Testis (tissue), 3 donors: ENCODE data around the gene RASGRF1. TPM values are rescaled to one million over a fixed set of nuclear protein-coding genes. Genes with fewer than 3 reads are reported as not detected.
"Not testable (repeated sequence)": the region's sequence is repeated elsewhere in the genome, so short reads cannot be mapped to it uniquely, and the experiment has no call there.

ENCODE experiments used
- DNase-seq: peaks from one replicate; pipeline ENCODE4 v3.0.0-alpha.2; 2019
- H3K27ac ChIP-seq, 2 donors: fragments of 200-600 bp; sonication (generic); one replicate each; pipeline ENCODE4 v1.5.1; 2019
- H3K27me3 ChIP-seq: fragments of 200-600 bp; sonication (generic); one replicate; pipeline ENCODE4 v1.5.1; 2019
- H3K36me3 ChIP-seq: fragments of 200-600 bp; sonication (generic); one replicate; pipeline ENCODE4 v1.5.1; 2017; ENCODE audit warnings: low read depth; ENCODE audit errors: missing control alignments
- H3K4me1 ChIP-seq: fragments of 200-600 bp; sonication (generic); one replicate; pipeline ENCODE4 v1.5.1; 2019
- H3K4me3 ChIP-seq, 2 donors: fragments of 200-600 bp; sonication (generic); one replicate each; pipeline ENCODE4 v1.5.1; 2017 to 2019
- H3K9me3 ChIP-seq: fragments of 200-600 bp; sonication (generic); one replicate; pipeline ENCODE4 v1.5.1; 2017
- POLR2A ChIP-seq: fragments of 450-650 bp; IDR thresholded peaks from one replicate; pipeline ENCODE4 v1.6.1; 2017; ENCODE audit warnings: antibody characterized with exemption, mild to moderate bottlenecking, moderate library complexity
- WGBS, 2 donors: methylation state at CpG; one replicate each; pipeline ENCODE4 v1.1.5; 2018; 5-methylcytosine and 5-hydroxymethylcytosine counted together
- intact Hi-C: fragments of 100-400 bp; cut with DNase I; formaldehyde crosslinking; loops from one replicate; pipeline ENCODE4 v1.15.1; 2023; ENCODE audit warnings: low total_unique reads
- polyA plus RNA-seq: library from polyadenylated mRNA; stranded (reverse); fragments of 350-450 nt; fragmentation: Illumina TruSeq; extraction: RNeasy Lipid Tissue Mini Kit (QIAGEN cat#74804); gene quantifications from one replicate; pipeline ENCODE4 v1.2.3, GENCODE V29; 2014; ENCODE audit warnings: low read depth, low replicate concordance; ENCODE audit not compliant: insufficient read depth
- total RNA-seq, 2 donors: library from RNA; depleted of rRNA; stranded (reverse); fragments of >200 nt; gene quantifications; one replicate each; pipeline ENCODE4 v1.2.3, GENCODE V29; 2016
- TF ChIP-seq, protein P1 (sequence below), 3 experiments: fragments of 450-650 bp in 2 of 3; fragments of 200-600 bp in 1 of 3; sonication (generic) in 1 of 3; IDR thresholded peaks; one replicate each; pipeline ENCODE4 v1.5.1; 2016 to 2019; ENCODE audit warnings: antibody characterized with exemption in 3 of 3, mild to moderate bottlenecking in 2 of 3, moderate library complexity in 1 of 3

Gene RASGRF1
- total and polyA plus RNA-seq, 3 donors from 2014 or later: 2.6 to 3.3 (median 3.1) TPM

DNA sequence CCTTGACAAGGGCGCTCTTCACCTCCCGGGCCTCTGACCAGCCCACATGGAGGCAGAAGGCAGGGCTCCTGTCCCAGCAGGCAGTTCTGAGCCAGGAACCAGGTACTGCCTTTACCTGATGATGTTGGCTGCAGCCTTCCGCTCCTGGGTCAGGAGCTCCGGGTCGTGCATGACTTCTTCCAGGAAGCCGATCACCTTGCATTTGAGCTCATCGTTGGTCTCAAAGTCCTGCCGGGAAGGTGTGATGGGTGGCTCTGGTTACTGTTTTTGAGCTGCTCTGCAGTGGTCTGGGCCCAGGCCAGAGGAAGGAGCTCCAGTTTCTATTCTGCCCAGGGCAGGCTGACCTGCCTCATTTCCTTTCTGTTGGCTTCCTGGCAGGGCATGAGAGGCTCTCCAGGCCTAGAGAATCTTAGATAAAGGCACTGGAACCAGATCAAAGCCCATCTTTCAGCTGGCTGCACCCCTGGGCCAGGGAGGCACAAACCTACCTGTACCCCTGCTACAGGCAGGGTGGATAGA is 92.5 kb downstream of the RASGRF1 start:
- WGBS, 2 donors: 85 to 87% methylated on average over 5 to 8 of the region's 8 CpGs

GRCh38 chr15:78996894-78997275 is 93.7 kb downstream of the RASGRF1 start:
- Histone ChIP-seq H3K9me3 (no peaks in the 10 kb centered on the region), H3K27ac (no peak overlapping the region), H3K4me3 (no peak overlapping the region), H3K27me3 (no peaks in the 10 kb centered on the region), H3K4me1 (no peaks in the 10 kb centered on the region), H3K36me3 (no peaks in the 10 kb centered on the region)
- no peak for DNase-seq
- intact Hi-C loops: no loop called here
- WGBS, 2 donors: 86 to 100% methylated on average over 2 to 6 of the region's 6 CpGs
- TF ChIP-seq POLR2A: no peak
- TF ChIP-seq, protein P1, sequence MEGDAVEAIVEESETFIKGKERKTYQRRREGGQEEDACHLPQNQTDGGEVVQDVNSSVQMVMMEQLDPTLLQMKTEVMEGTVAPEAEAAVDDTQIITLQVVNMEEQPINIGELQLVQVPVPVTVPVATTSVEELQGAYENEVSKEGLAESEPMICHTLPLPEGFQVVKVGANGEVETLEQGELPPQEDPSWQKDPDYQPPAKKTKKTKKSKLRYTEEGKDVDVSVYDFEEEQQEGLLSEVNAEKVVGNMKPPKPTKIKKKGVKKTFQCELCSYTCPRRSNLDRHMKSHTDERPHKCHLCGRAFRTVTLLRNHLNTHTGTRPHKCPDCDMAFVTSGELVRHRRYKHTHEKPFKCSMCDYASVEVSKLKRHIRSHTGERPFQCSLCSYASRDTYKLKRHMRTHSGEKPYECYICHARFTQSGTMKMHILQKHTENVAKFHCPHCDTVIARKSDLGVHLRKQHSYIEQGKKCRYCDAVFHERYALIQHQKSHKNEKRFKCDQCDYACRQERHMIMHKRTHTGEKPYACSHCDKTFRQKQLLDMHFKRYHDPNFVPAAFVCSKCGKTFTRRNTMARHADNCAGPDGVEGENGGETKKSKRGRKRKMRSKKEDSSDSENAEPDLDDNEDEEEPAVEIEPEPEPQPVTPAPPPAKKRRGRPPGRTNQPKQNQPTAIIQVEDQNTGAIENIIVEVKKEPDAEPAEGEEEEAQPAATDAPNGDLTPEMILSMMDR (IDR thresholded peaks at IDR 0.05): no peak

More for the DNA sequence above, 92.5 kb downstream of the RASGRF1 start:
- DNase-seq: no peak
- Histone ChIP-seq H3K27ac (no peak overlapping the region), H3K4me1 (no peaks in the 10 kb centered on the region), H3K4me3 (no peak overlapping the region), H3K9me3 (no peaks in the 10 kb centered on the region), H3K36me3 (no peaks in the 10 kb centered on the region), H3K27me3 (no peaks in the 10 kb centered on the region)
- TF ChIP-seq POLR2A: no peak
- TF ChIP-seq, protein P1 (IDR thresholded peaks at IDR 0.05): no peak
- intact Hi-C loops: no loop called here

GRCh38 chr15:78995921-78996893 is 94.4 kb downstream of the RASGRF1 start:
- WGBS, 2 donors: 88 to 90% methylated on average over 18 to 20 of the region's 22 CpGs
- H3K4me1 ChIP-seq: no peaks in the 10 kb centered on the region
- no peak overlapping the region for H3K4me3 ChIP-seq
- no peaks in the 10 kb centered on the region for H3K27me3 ChIP-seq
- no peak overlapping the region for H3K27ac ChIP-seq
- TF ChIP-seq POLR2A: no peak
- TF ChIP-seq, protein P1 (IDR thresholded peaks at IDR 0.05): no peak
- no peaks in the 10 kb centered on the region for H3K36me3 ChIP-seq
- intact Hi-C loops: no loop called here
- no peak for DNase-seq
- H3K9me3 ChIP-seq: no peaks in the 10 kb centered on the region

GRCh38 chr15:78995161-78995560 is 95.4 kb downstream of the RASGRF1 start:
- intact Hi-C loops, H3K36me3 ChIP-seq, H3K4me3 ChIP-seq, H3K9me3 ChIP-seq, H3K27ac ChIP-seq, DNase-seq, H3K4me1 ChIP-seq, H3K27me3 ChIP-seq: not testable (repeated sequence)
- 80 to 82% methylated on average over 6 of the region's 6 CpGs for WGBS, 2 donors

- peaks cover 3% of the 10 kb centered on the region for H3K4me1 ChIP-seq
- TF ChIP-seq POLR2A: no peak
- TF ChIP-seq, protein P1 (IDR thresholded peaks at IDR 0.05): no peak
- no peak overlapping the region for H3K4me3 ChIP-seq
- no peak for DNase-seq
- no peak overlapping the region for H3K27ac ChIP-seq
- no peaks in the 10 kb centered on the region for H3K27me3 ChIP-seq
- H3K9me3 ChIP-seq: no peaks in the 10 kb centered on the region
- H3K36me3 ChIP-seq: no peaks in the 10 kb centered on the region
- intact Hi-C loops: no loop called here
- 79 to 81% methylated on average over 4 to 10 of the region's 10 CpGs for WGBS, 2 donors
Measured at GRCh38 chr15:78993931-78994530, 96.5 kb downstream of the RASGRF1 start.
